ENCODE measurements around the gene ATXN7L3. TPM values are rescaled to one million over a fixed set of nuclear protein-coding genes. Genes with fewer than 3 reads are reported as not detected.

The ATXN7L3 gene
- total and polyA plus RNA-seq, 9 of the 15 experiments (the other 6 are each of a cell fraction or from before 2014, with no cell fraction given): 0.62 to 66.1 (median 33.2) TPM

GRCh38 chr17:44146375-44147346 lies 53.0 kb downstream of the ATXN7L3 start (continued):
- TF ChIP-seq ATF3 (IDR thresholded peaks at IDR 0.05) (peak; percentile 35; the same call in 1 of the 2 replicates), ATF3 (CRISPR knock-in tag; conservative IDR thresholded peaks at IDR 0.05) (no peak), KDM1A (IDR thresholded peaks at IDR 0.05) (no peak), RREB1 (CRISPR knock-in tag; IDR thresholded peaks at IDR 0.05) (no peak), SIX5 (IDR thresholded peaks at IDR 0.05; ENCODE audit: borderline replicate concordance in 1 of 2, insufficient read depth in 1 of 2, low read depth in 1 of 2, low read length in 2 of 2) (no peak), ZNF12 (CRISPR knock-in tag; IDR thresholded peaks at IDR 0.05) (no peak), ARHGAP35 (IDR thresholded peaks at IDR 0.05; ENCODE audit: partially characterized antibody) (peak; percentile 23), IRF2 (CRISPR knock-in tag; IDR thresholded peaks at IDR 0.05) (no peak), RBM25 (IDR thresholded peaks at IDR 0.05; ENCODE audit: low read depth, low read length, severe bottlenecking) (no peak), JUND (IDR thresholded peaks at IDR 0.05; ENCODE audit: borderline replicate concordance, low read depth, low read length) (no peak), JUND (tag; IDR thresholded peaks at IDR 0.05; ENCODE audit: borderline replicate concordance, low read depth, low read length) (no peak), CREB3 (tag; conservative IDR thresholded peaks at IDR 0.05; ENCODE audit: low read depth) (no peak), ZSCAN32 (CRISPR knock-in tag; IDR thresholded peaks at IDR 0.05) (no peak), NKRF (IDR thresholded peaks at IDR 0.05; ENCODE audit: borderline replicate concordance) (0 out of 2 replicates have a peak, but pooled peaks have one; percentile 38), TAF1 (IDR thresholded peaks at IDR 0.05; ENCODE audit: control insufficient read depth, extremely low read depth, insufficient read depth, low read length, severe bottlenecking) (no peak), PHF8 (IDR thresholded peaks at IDR 0.05; ENCODE audit: borderline replicate concordance, low read length) (no peak)

Data from K562 (cell line).